HG03521 (cell line): ENCODE measurements around the gene RPGRIP1L.

Experiments used
- ATAC-seq: cut with Tn5 transposase; IDR thresholded peaks from one replicate; pipeline ENCODE4 v1.9.1; 2021; ENCODE audit warnings: mild to moderate bottlenecking, moderate library complexity; ENCODE audit not compliant: unreplicated experiment

Gene RPGRIP1L

DNA sequence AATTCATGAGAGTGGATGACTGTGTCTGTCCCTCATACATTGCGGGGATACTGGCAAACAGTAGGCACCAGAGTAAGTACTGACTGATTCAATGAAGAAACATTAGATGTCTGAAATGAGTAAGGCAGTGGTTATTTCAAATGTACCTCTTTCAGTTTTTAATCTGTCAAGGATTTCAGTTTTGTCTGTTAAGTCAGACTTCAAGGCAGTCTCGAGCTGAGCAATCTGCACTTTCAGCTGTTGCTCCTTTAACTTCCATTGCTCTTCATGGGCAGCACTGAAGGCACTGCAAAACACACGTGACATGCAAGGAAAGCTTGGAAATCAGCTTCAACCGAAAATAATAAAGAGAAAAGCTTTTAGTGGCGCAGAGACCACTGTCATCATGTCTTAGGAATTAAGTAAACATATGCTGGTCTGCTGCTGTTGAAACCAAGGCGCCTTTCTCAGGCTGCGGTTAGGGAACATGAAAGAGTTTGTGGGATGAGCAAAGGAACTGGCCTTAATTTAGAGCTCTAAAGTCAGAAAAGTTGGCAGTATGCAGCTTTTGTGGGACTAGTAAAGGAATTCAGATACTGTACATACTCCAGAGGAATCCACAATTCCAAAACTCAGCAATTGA, 38.8 kb downstream of the RPGRIP1L start:
- no peak for ATAC-seq

GRCh38 chr16:53662072-53662471, 41.6 kb downstream of the RPGRIP1L start:
- no peak for ATAC-seq

GRCh38 chr16:53654946-53655345, 48.7 kb downstream of the RPGRIP1L start:
- no peak for ATAC-seq

- no peak for ATAC-seq
Observed at GRCh38 chr16:53651357-53651756, 52.3 kb downstream of the RPGRIP1L start.

- ATAC-seq = no peak
Observed at GRCh38 chr16:53646506-53646905, 57.2 kb downstream of the RPGRIP1L start.

DNA sequence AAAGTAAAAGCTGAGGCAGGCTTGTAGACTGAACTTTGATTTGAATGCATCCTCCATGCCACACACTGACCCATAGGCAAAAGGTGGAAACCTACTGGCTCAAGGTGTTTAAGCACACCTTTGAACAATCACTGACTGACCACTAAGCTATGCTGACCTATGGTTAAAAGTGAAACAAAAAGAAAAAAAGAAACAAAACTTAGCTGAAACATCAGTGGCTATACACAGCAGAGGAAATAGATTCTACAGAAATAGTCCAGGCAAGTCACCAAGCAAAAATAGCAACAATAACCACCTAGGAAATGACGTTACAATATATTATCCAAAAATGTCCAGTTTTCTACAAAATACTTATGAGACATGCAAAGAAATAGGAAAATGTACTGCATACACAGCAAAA, 60.2 kb downstream of the RPGRIP1L start:
- no peak for ATAC-seq

- ATAC-seq = no peak
Observed at GRCh38 chr16:53642094-53642493, 61.6 kb downstream of the RPGRIP1L start.

GRCh38 chr16:53636978-53637377, 66.7 kb downstream of the RPGRIP1L start:
- ATAC-seq = no peak

GRCh38 chr16:53632526-53632925, 71.1 kb downstream of the RPGRIP1L start:
- no peak for ATAC-seq

GRCh38 chr16:53631236-53632025, 72.2 kb downstream of the RPGRIP1L start:
- ATAC-seq = no peak

- ATAC-seq = no peak
Observed at GRCh38 chr16:53629607-53630312, 73.9 kb downstream of the RPGRIP1L start.

DNA sequence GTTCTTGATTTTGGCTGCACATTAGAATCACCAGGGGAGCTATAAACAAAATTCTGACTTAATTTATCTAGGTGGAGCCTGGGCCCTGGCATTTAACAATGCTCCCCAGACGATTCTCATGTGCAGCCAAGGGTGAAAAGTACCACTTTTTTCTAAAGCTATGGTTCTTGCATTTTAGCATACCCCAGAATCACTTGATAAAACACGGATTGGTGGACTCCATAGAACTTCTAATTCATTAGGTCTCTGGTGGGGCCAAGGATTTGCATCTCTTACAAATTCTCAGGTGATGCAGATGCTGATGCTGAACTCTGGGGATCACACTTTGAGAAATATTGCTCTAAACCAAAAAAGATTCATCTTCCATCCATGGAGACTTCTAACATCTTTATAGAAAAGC, 74.5 kb downstream of the RPGRIP1L start:
- ATAC-seq = no peak

- ATAC-seq = no peak
Observed at GRCh38 chr16:53626811-53627210, 76.8 kb downstream of the RPGRIP1L start.

GRCh38 chr16:53626161-53626560, 77.5 kb downstream of the RPGRIP1L start:
- ATAC-seq = no peak

DNA sequence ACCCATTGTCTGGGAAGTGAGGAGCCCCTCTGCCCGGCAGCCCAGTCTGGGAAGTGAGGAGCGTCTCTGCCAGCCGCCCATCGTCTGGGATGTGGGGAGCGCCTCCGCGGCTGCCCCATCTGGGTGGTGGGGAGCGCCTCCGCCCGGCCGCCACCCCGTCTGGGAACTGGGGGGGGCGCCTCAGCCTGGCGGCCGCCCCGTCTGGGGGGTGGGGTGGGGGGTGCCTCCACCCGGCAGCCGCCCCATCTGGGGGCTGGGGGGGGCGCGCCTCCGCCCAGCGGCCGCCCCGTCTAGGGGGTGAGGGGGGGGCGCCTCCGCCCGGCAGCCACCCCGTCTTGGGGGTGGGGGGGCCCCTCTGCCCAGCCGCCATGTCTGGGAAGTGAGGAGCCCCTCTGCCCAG, 78.4 kb downstream of the RPGRIP1L start:
- no peak for ATAC-seq

GRCh38 chr16:53622315-53622714, 81.3 kb downstream of the RPGRIP1L start:
- no peak for ATAC-seq

- no peak for ATAC-seq
Observed at GRCh38 chr16:53620476-53620875, 83.2 kb downstream of the RPGRIP1L start.

DNA sequence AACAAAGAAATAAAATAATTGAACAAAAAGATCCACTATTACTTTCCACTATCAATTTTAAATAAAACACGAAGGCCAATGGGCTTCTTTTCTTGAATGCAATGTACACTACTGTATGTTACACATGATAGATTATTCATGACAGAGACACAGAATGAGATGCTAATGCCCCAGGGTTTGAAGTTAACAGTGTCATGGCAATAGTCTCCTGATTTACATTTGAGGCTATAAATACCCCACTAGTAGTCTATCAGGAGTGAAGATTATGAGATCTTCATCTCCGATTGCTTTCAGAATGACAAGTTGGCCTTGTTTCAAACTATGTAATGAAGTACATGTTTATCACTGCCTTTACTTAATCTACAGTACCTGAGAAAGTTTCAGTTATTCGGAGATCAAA, 84.4 kb downstream of the RPGRIP1L start:
- no peak for ATAC-seq

- ATAC-seq = no peak
Observed at GRCh38 chr16:53614346-53614745, 89.3 kb downstream of the RPGRIP1L start.

- no peak for ATAC-seq
Observed at GRCh38 chr16:53612003-53612402, 91.7 kb downstream of the RPGRIP1L start.

DNA sequence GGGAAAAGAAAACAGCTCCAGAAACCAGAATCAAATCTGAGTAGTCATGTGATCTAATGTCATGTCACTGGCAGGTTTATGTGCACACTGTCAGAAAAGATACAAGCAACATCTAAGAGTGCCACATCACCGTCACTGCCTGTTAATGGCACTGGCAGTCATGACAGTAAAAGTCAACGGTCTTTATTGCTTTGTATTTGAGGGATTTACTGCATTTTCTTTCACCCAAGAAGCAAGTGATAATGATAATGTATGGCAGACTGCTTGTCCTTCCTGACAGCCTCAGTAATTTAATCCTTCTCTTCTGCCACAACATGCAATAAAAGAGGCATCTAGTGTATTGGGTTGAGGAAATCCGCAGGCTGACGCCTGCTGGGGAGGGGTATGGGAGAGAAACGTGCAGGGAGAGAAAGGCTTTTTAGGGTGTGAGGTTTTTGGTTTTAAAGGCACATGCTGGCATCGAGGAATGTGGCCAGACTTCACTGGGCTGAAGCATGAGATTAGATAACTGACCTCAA, 92.4 kb downstream of the RPGRIP1L start:
- no peak for ATAC-seq

DNA sequence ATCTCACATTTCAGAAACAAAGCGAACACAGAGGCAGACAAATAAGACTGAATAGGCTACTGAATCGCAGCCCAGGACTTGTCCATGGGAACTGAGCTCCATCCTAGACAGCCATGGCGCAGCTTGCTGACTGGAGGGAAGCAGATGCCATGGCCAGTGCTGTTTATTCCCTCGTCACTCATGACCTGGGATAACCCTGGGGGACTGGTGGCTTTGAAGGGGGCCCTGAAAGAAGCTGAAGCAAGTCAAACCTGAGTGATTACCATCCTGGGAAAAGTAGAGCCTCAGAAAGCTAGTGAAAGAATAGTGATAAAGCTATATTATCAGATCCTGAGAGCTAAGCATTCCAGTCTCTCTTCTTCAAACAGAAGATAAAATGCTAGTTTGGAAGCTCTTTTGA, 94.1 kb downstream of the RPGRIP1L start:
- ATAC-seq = no peak
